IMR-90 (cell line): ENCODE measurements around the gene VOPP1. TPM values are rescaled to one million over a fixed set of nuclear protein-coding genes. Genes with fewer than 3 reads are reported as not detected.

Experiments
- ATAC-seq: fragments of 200-7000 bp; cut with Tn5 transposase; 2 replicates; pipeline ENCODE4 v1.9.1; 2020; ENCODE audit warnings: low read depth, mild to moderate bottlenecking, moderate library complexity
- BruUV-seq: library from RNA; stranded (reverse); fragments of 400-500 nt; replicated peaks from 2 replicates; lab custom pipeline; 2021; lab: Mats Ljungman, UMichigan
- CTCF ChIA-PET: fragments of 300-600 bp; formaldehyde crosslinking; extraction: SDS; loops from one replicate; lab custom pipeline; 2021; ENCODE audit warnings: antibody characterized with exemption; lab: Yijun Ruan, JAX
- POLR2A ChIA-PET: fragments of 300-600 bp; sonication (Branson Sonifier 250); formaldehyde crosslinking; loops from one replicate; lab custom pipeline; 2022; ENCODE audit warnings: antibody characterized with exemption; ENCODE audit not compliant: unreplicated experiment; lab: Charles Lee
- DNase-seq: peaks from one replicate; pipeline ENCODE4 v3.0.0; 2013
- H2AFZ ChIP-seq: replicated peaks from 2 replicates; pipeline ENCODE3; 2013; ENCODE audit warnings: low read length, mild to moderate bottlenecking; ENCODE audit not compliant: poor library complexity
- H2AK5ac ChIP-seq: 2 replicates; pipeline ENCODE4 v1.6.1; 2013; ENCODE audit warnings: low read depth, low read length, inconsistent platforms
- H2AK9ac ChIP-seq: replicated peaks from 2 replicates; pipeline ENCODE3; 2013; ENCODE audit warnings: mild to moderate bottlenecking, low read depth, low read length, moderate library complexity; ENCODE audit not compliant: poor library complexity
- H2BK120ac ChIP-seq: 2 replicates; pipeline ENCODE4 v1.6.1; 2013; ENCODE audit warnings: low read depth, low read length, inconsistent platforms
- H2BK15ac ChIP-seq: 3 replicates; pipeline ENCODE4 v1.6.1; 2013; ENCODE audit warnings: low read depth, low read length, inconsistent platforms
- H2BK20ac ChIP-seq: 2 replicates; pipeline ENCODE4 v1.6.1; 2013; ENCODE audit warnings: low read depth, mild to moderate bottlenecking, inconsistent platforms, low read length, moderate library complexity
- H2BK5ac ChIP-seq: 2 replicates; pipeline ENCODE4 v1.6.1; 2013; ENCODE audit warnings: mild to moderate bottlenecking, low read depth, low read length, inconsistent platforms; ENCODE audit not compliant: poor library complexity, severe bottlenecking
- H3K14ac ChIP-seq: replicated peaks from 2 replicates; pipeline ENCODE4 v1.6.1; 2013; ENCODE audit warnings: low read depth, low read length, inconsistent platforms
- H3K18ac ChIP-seq: 2 replicates; pipeline ENCODE4 v1.6.1; 2013; ENCODE audit warnings: low read depth, low read length, control low read depth
- H3K23ac ChIP-seq: 2 replicates; pipeline ENCODE4 v1.6.1; 2013; ENCODE audit warnings: low read depth, low read length, inconsistent platforms
- H3K27ac ChIP-seq: 2 replicates; pipeline ENCODE4 v1.5.1; 2013; ENCODE audit warnings: mild to moderate bottlenecking, control low read depth, low read length; ENCODE audit not compliant: insufficient read depth
- H3K27me3 ChIP-seq: 2 replicates; pipeline ENCODE4 v1.6.1; 2013; ENCODE audit warnings: low read length; ENCODE audit not compliant: control insufficient read depth, insufficient read depth
- H3K36me3 ChIP-seq: 2 replicates; pipeline ENCODE4 v1.6.1; 2013; ENCODE audit warnings: low read length, mixed read lengths; ENCODE audit not compliant: control insufficient read depth, insufficient read depth
- H3K4ac ChIP-seq: 2 replicates; pipeline ENCODE4 v1.6.1; 2013; ENCODE audit warnings: low read depth, low read length, inconsistent platforms
- H3K4me1 ChIP-seq: 2 replicates; pipeline ENCODE4 v1.6.1; 2013; ENCODE audit warnings: low read length, mixed read lengths; ENCODE audit not compliant: control insufficient read depth, insufficient read depth
- H3K4me2 ChIP-seq: 2 replicates; pipeline ENCODE4 v1.6.1; 2013; ENCODE audit warnings: low read depth, mild to moderate bottlenecking, control low read depth, low read length, moderate library complexity
- H3K4me3 ChIP-seq: 2 replicates; pipeline ENCODE4 v1.5.1; 2013; ENCODE audit warnings: low read depth, mild to moderate bottlenecking, control low read depth, low read length, moderate library complexity; ENCODE audit not compliant: insufficient read depth
- H3K56ac ChIP-seq: 2 replicates; pipeline ENCODE4 v1.6.1; 2013; ENCODE audit warnings: low read length, inconsistent platforms; ENCODE audit not compliant: insufficient read depth; ENCODE audit errors: extremely low read depth
- H3K79me1 ChIP-seq, 2 experiments: 2 replicates each; pipeline ENCODE4 v1.6.1; 2013; ENCODE audit warnings: low read length in 2 of 2, inconsistent platforms in 1 of 2, low read depth in 1 of 2
- H3K9ac ChIP-seq: 2 replicates; pipeline ENCODE4 v1.6.1; 2013; ENCODE audit warnings: low read depth, low read length, control low read depth
- H3K9me1 ChIP-seq: 2 replicates; pipeline ENCODE4 v1.6.1; 2013; ENCODE audit warnings: low read length, inconsistent platforms; ENCODE audit not compliant: insufficient read depth
- H3K9me3 ChIP-seq: 2 replicates; pipeline ENCODE4 v1.6.1; 2013; ENCODE audit warnings: low read length; ENCODE audit not compliant: control insufficient read depth, insufficient read depth
- H4K20me1 ChIP-seq: 2 replicates; pipeline ENCODE4 v1.6.1; 2013; ENCODE audit warnings: low read length, inconsistent platforms; ENCODE audit not compliant: insufficient read depth
- H4K5ac ChIP-seq: 2 replicates; pipeline ENCODE4 v1.6.1; 2013; ENCODE audit warnings: mild to moderate bottlenecking, low read depth, low read length, control low read depth
- H4K8ac ChIP-seq, 2 experiments: 2 replicates each; pipeline ENCODE4 v1.6.1; 2013; ENCODE audit warnings: low read depth in 2 of 2, low read length in 2 of 2, control low read depth in 1 of 2, inconsistent platforms in 1 of 2
- H4K91ac ChIP-seq: 2 replicates; pipeline ENCODE4 v1.6.1; 2013; ENCODE audit warnings: low read depth, low read length, inconsistent platforms; ENCODE audit not compliant: insufficient read depth
- BHLHE40 ChIP-seq: fragments of 150-350 bp; IDR thresholded peaks from 2 replicates; pipeline ENCODE4 v1.6.1; 2016; ENCODE audit warnings: mild to moderate bottlenecking, low read depth, low read length
- ELK1 ChIP-seq: fragments of 150-350 bp; IDR thresholded peaks from 2 replicates; pipeline ENCODE4 v1.6.1; 2016; ENCODE audit warnings: low read depth, mild to moderate bottlenecking, low read length, moderate library complexity, borderline replicate concordance
- FOS ChIP-seq: fragments of 150-350 bp; IDR thresholded peaks from 2 replicates; pipeline ENCODE4 v1.6.1; 2016; ENCODE audit warnings: low read depth, low read length
- NFE2L2 ChIP-seq: fragments of 150-350 bp; IDR thresholded peaks from 2 replicates; pipeline ENCODE4 v1.6.1; 2016; ENCODE audit warnings: low read depth, mild to moderate bottlenecking, low read length
- POLR2A ChIP-seq: IDR thresholded peaks from 2 replicates; pipeline ENCODE4 v1.6.1; 2012; ENCODE audit warnings: mild to moderate bottlenecking, low read depth, low read length
- RCOR1 ChIP-seq: IDR thresholded peaks from 2 replicates; pipeline ENCODE4 v1.6.1; 2012; ENCODE audit warnings: mild to moderate bottlenecking, low read length, improper control_type of control experiment; ENCODE audit not compliant: insufficient replicate concordance
- RFX5 ChIP-seq: IDR thresholded peaks from 2 replicates; pipeline ENCODE4 v1.8.0; 2012; ENCODE audit warnings: low read depth, mild to moderate bottlenecking, low read length, moderate library complexity
- WGBS, 2 experiments: methylation state at CpG; one replicate each; pipeline versions ENCODE4 v1.1.5 to v1.1.7; 2013; ENCODE audit warnings: missing lambda C conversion rate in 2 of 2; ENCODE audit not compliant: insufficient read length in 1 of 2; ENCODE audit errors: extremely low coverage in 2 of 2; 5-methylcytosine and 5-hydroxymethylcytosine counted together
- dilution Hi-C: fragments of 300-500 bp; cut with HindIII; formaldehyde crosslinking; loops from one replicate; pipeline ENCODE4 v1.14.3; 2018; ENCODE audit warnings: low sequenced_read_pairs; ENCODE audit not compliant: unreplicated experiment
- in situ Hi-C: fragments of 300-500 bp; cut with MboI; formaldehyde crosslinking; loops from 3 replicates; pipeline ENCODE4 v1.14.3; 2019; ENCODE audit warnings: low sequenced_read_pairs, inconsistent platforms, mixed read lengths
- intact Hi-C: fragments of 100-400 bp; cut with micrococcal nuclease; formaldehyde crosslinking; loops from 2 replicates; pipeline ENCODE4 v1.10.0; 2022
- polyA plus RNA-seq, 3 experiments: library from polyadenylated mRNA; depleted of rRNA; stranded (reverse); fragments of >200 nt; gene quantifications; 2 replicates each; pipeline ENCODE4 v1.2.3, GENCODE V29; 2012; ENCODE audit warnings: low replicate concordance in 1 of 3
- total RNA-seq: library from RNA; depleted of rRNA; stranded (reverse); fragments of >200 nt; gene quantifications from 2 replicates; pipeline ENCODE4 v1.2.3, GENCODE V29; 2012
- TF ChIP-seq, protein P1 (sequence below): conservative IDR thresholded peaks from 2 replicates; pipeline ENCODE4 v1.5.1; 2012; ENCODE audit warnings: mild to moderate bottlenecking, low read depth, low read length, improper control_type of control experiment

The VOPP1 gene
- total and polyA plus RNA-seq, 2 of the 4 experiments (the other 2 are of a cell fraction), result 60.2 to 94.5 TPM

- H2AK5ac ChIP-seq, result peak overlapping the region; percentile 62; the same call in 1 of the 2 replicates
- no peak overlapping the region for H2BK5ac ChIP-seq
- no CpG with 5 or more reads among the region's 1 CpG for WGBS, 2 experiments
- peak overlapping the region; percentile 41 for H2AFZ ChIP-seq
- in situ Hi-C loops (loop anchor here (5.0 to 10.0 kb wide), 2 partner anchors 155 to 318 kb away; no protein-coding TSS in a partner anchor), dilution Hi-C loops (no loop called here), intact Hi-C loops (no loop called here)
- no peak overlapping the region for H2BK15ac ChIP-seq
- POLR2A ChIA-PET, result no interaction called here
- H3K36me3 ChIP-seq, result no peaks in the 10 kb centered on the region
- no peaks in the 10 kb centered on the region for H3K9me3 ChIP-seq
- H2AK9ac ChIP-seq, result no peak overlapping the region
- H3K27ac ChIP-seq, result no peak overlapping the region
- no peak overlapping the region for H3K4me2 ChIP-seq
- no peak overlapping the region for H2BK120ac ChIP-seq
- peaks cover 17% of the 10 kb centered on the region for H3K9me1 ChIP-seq
- no peaks in the 10 kb centered on the region for H4K20me1 ChIP-seq
- H4K8ac ChIP-seq, result no peak overlapping the region
- DNase-seq (no peak), ATAC-seq (no peak)
- no peak overlapping the region for H3K18ac ChIP-seq
- H3K4ac ChIP-seq, result peak overlapping the region; percentile 21; the same call in 1 of the 2 replicates
- no peak overlapping the region for H3K4me3 ChIP-seq
- BruUV-seq, result no TSS peak
- peaks cover 8% of the 10 kb centered on the region; the same call in 1 of the 2 replicates for H3K27me3 ChIP-seq
- no peak overlapping the region for H4K5ac ChIP-seq
- H2BK20ac ChIP-seq, result no peak overlapping the region
- 0 out of 4 replicates have a peak, but pooled peaks cover 0 to 2% of the 10 kb centered on the region in 2 experiments for H3K79me1 ChIP-seq
- no peak overlapping the region for H3K9ac ChIP-seq
- H3K14ac ChIP-seq, result no peak overlapping the region
- no peak overlapping the region for H3K56ac ChIP-seq
- no peak overlapping the region for H4K91ac ChIP-seq
- H3K23ac ChIP-seq, result no peak overlapping the region
- CTCF ChIA-PET, result no interaction called here
- TF ChIP-seq ELK1 (no peak), RCOR1 (no peak), BHLHE40 (no peak), NFE2L2 (no peak), FOS (no peak), RFX5 (no peak), POLR2A (no peak)
- TF ChIP-seq, protein P1, sequence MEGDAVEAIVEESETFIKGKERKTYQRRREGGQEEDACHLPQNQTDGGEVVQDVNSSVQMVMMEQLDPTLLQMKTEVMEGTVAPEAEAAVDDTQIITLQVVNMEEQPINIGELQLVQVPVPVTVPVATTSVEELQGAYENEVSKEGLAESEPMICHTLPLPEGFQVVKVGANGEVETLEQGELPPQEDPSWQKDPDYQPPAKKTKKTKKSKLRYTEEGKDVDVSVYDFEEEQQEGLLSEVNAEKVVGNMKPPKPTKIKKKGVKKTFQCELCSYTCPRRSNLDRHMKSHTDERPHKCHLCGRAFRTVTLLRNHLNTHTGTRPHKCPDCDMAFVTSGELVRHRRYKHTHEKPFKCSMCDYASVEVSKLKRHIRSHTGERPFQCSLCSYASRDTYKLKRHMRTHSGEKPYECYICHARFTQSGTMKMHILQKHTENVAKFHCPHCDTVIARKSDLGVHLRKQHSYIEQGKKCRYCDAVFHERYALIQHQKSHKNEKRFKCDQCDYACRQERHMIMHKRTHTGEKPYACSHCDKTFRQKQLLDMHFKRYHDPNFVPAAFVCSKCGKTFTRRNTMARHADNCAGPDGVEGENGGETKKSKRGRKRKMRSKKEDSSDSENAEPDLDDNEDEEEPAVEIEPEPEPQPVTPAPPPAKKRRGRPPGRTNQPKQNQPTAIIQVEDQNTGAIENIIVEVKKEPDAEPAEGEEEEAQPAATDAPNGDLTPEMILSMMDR, result no peak
- peaks cover 4% of the 10 kb centered on the region; the same call in 1 of the 2 replicates for H3K4me1 ChIP-seq
Observed at GRCh38 chr7:55592492-55592891, 20.2 kb upstream of the VOPP1 start.
